GM19023 (cell line): ENCODE data around the gene LILRA2.
"Not testable (repeated sequence)": the region's sequence is repeated elsewhere in the genome, so short reads cannot be mapped to it uniquely, and the experiment has no call there.

Experiments
- ATAC-seq: cut with Tn5 transposase; IDR thresholded peaks from one replicate; pipeline ENCODE4 v1.9.1; 2021; ENCODE audit warnings: mild to moderate bottlenecking, moderate library complexity; ENCODE audit not compliant: unreplicated experiment

Gene LILRA2

GRCh38 chr19:54570316-54570715, 3.3 kb upstream of the LILRA2 start:
- ATAC-seq, result no peak

- ATAC-seq, result not testable (repeated sequence)
These were observed 1.6 kb upstream of the LILRA2 start for GRCh38 chr19:54571715-54572615.

- no peak for ATAC-seq
These were observed 786 bp upstream of the LILRA2 start for GRCh38 chr19:54572696-54573311.

GRCh38 chr19:54574051-54574450, 461 bp downstream of the LILRA2 start:
- no peak for ATAC-seq

- ATAC-seq, result no peak
These were observed 1.0 kb downstream of the LILRA2 start for GRCh38 chr19:54574527-54575056.

GRCh38 chr19:54575205-54575604, 1.6 kb downstream of the LILRA2 start:
- not testable (repeated sequence) for ATAC-seq

GRCh38 chr19:54576411-54576976, 2.9 kb downstream of the LILRA2 start:
- ATAC-seq, result no peak

GRCh38 chr19:54577334-54577733, 3.7 kb downstream of the LILRA2 start:
- no peak for ATAC-seq

- ATAC-seq, result not testable (repeated sequence)
These were observed 4.7 kb downstream of the LILRA2 start for GRCh38 chr19:54578268-54578667.

GRCh38 chr19:54586397-54586796, 12.8 kb downstream of the LILRA2 start:
- no peak for ATAC-seq

GRCh38 chr19:54587026-54587425, 13.4 kb downstream of the LILRA2 start:
- no peak for ATAC-seq

- not testable (repeated sequence) for ATAC-seq
These were observed 19.9 kb downstream of the LILRA2 start, which contains the start of gene LILRA1 for GRCh38 chr19:54593445-54593844. Gene LILRA1, plus strand, starts transcription at chr19:54593632. Its CDS starts 613 bp downstream, at chr19:54594245.

- not testable (repeated sequence) for ATAC-seq
These were observed 20.5 kb downstream of the LILRA2 start for GRCh38 chr19:54593931-54594626.

- no peak for ATAC-seq
These were observed 21.1 kb downstream of the LILRA2 start for GRCh38 chr19:54594737-54595136.

GRCh38 chr19:54595680-54596436, 22.3 kb downstream of the LILRA2 start:
- ATAC-seq, result not testable (repeated sequence)

- ATAC-seq, result no peak
These were observed 26.6 kb downstream of the LILRA2 start for GRCh38 chr19:54600212-54600611.

- ATAC-seq, result no peak
These were observed 32.6 kb downstream of the LILRA2 start for GRCh38 chr19:54606230-54606629.

GRCh38 chr19:54606891-54607784, 33.5 kb downstream of the LILRA2 start:
- ATAC-seq, result peak; percentile 79

GRCh38 chr19:54607785-54608150, 34.2 kb downstream of the LILRA2 start:
- ATAC-seq, result no peak
